ENCODE data around the gene FOLR1.

GRCh38 chr11:72144807-72145565 lies 47.0 kb upstream of the FOLR1 start:
- TF ChIP-seq CTCF (conservative IDR thresholded peaks at IDR 0.05; ENCODE audit: low read length) (no peak), EZH2phosphoT487 (IDR thresholded peaks at IDR 0.05; ENCODE audit: borderline replicate concordance) (no peak)
